GM10248 (cell line): Measurements from ENCODE around the gene FERMT1.

ENCODE experiments used
- CTCF ChIA-PET: fragments of 300-600 bp; sonication (Branson Sonifier 250); formaldehyde crosslinking; extraction: SDS; loops from one replicate; lab custom pipeline; 2021; ENCODE audit warnings: antibody characterized with exemption; lab: Yijun Ruan, JAX
- POLR2A ChIA-PET: fragments of 350-650 bp; sonication (Branson Sonifier 250); formaldehyde crosslinking; extraction: SDS; loops from one replicate; lab custom pipeline; 2020; ENCODE audit warnings: antibody characterized with exemption; lab: Yijun Ruan, JAX
- DNase-seq: peaks from one replicate; pipeline ENCODE4 v3.0.0; 2012; ENCODE audit errors: extremely low spot score
- TF ChIP-seq, protein P1 (sequence below): IDR thresholded peaks from 2 replicates; pipeline ENCODE4 v1.5.1; 2012; ENCODE audit warnings: mild to moderate bottlenecking, low read depth; ENCODE audit errors: extremely low read depth, missing control alignments, control extremely low read depth

The FERMT1 gene

DNA sequence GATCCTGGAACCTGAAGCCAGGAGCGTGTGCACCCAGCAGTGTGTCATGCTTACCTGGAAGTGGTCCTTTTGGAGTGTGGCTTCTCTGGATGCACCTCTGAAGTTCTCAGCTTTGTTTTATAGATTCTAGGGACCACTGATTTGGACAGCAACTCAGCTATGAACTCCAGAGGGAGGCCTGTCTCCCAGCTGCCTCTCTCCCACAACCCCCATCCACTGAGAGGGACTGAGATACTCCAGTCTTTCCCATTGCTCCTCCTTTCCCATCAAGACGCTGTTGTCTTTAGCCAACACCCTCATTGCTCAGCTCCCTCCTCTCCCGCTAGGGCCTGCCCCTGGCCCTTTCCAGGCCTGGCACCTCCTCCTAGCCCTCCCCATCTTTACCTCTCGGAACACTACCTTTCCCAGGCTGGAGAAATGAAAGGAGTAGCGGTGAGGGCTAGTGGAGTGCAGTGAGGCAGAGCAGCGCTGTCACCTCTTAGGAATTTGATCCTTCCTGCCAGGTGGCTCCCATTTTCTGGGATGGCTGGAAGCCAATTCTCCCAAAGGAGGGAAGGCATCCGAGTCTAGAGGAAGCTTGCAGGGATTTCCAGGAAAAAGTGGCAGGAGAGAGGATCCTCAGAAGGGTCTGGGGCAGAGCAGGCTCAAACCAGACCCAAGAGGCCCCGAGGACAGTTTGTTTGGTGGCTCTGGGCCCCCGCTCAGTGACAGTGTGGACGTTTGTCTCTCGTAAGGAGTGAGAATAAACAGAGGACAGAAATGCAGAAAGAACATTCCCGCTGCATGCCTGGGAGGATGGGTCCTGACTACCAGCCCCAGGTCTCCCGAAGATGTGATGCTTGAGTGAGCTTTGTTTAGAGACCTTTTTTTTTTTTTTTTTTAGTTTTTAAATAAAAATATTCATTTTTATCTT is 68.8 kb downstream of the FERMT1 start, which contains the start of gene LRRN4:
Gene LRRN4 (minus strand): TSS at position 285 of the 913 bp plus-strand sequence. CDS start 1,261 bp downstream, outside the sequence.
- ChIA-PET CTCF (no interaction called here), POLR2A (no interaction called here)
- TF ChIP-seq, protein P1, sequence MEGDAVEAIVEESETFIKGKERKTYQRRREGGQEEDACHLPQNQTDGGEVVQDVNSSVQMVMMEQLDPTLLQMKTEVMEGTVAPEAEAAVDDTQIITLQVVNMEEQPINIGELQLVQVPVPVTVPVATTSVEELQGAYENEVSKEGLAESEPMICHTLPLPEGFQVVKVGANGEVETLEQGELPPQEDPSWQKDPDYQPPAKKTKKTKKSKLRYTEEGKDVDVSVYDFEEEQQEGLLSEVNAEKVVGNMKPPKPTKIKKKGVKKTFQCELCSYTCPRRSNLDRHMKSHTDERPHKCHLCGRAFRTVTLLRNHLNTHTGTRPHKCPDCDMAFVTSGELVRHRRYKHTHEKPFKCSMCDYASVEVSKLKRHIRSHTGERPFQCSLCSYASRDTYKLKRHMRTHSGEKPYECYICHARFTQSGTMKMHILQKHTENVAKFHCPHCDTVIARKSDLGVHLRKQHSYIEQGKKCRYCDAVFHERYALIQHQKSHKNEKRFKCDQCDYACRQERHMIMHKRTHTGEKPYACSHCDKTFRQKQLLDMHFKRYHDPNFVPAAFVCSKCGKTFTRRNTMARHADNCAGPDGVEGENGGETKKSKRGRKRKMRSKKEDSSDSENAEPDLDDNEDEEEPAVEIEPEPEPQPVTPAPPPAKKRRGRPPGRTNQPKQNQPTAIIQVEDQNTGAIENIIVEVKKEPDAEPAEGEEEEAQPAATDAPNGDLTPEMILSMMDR: no peak
- no peak for DNase-seq

DNA sequence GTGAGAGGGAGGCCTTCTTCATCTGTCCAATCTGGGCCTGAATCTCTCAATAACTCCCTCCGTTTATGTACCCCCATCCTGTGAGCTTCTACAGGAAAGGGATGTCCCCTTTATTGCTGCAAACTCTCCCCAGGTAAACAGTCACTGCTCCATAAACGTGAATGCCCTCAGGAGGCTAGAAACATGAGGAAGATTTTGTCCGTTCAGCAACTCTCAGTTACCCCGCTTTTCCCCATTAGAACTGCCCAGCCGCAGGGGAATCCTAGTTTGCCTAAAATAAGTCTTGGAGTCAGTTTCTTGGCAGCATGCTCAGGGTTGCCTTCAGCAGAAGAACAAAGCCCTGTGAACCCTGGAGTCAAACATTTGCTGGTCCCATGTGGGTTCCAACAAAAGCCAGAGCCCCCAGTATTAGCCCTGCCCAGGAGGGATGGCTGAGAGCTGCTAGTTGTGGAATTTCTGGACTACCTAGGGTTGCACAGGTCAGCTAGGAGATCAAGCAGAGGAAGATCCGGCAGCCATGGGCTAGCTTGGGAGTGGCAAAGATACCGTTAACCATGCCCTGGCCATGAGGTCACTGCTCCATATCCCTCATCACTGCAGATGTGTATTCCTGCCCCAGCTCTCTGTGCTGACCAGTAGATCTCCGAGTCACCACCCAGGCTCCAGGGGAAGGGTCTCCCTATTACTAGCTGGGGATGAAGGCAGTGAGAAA is 69.6 kb downstream of the FERMT1 start:
- POLR2A ChIA-PET: no interaction called here
- no peak for DNase-seq
- TF ChIP-seq, protein P1: no peak
- CTCF ChIA-PET: no interaction called here

DNA sequence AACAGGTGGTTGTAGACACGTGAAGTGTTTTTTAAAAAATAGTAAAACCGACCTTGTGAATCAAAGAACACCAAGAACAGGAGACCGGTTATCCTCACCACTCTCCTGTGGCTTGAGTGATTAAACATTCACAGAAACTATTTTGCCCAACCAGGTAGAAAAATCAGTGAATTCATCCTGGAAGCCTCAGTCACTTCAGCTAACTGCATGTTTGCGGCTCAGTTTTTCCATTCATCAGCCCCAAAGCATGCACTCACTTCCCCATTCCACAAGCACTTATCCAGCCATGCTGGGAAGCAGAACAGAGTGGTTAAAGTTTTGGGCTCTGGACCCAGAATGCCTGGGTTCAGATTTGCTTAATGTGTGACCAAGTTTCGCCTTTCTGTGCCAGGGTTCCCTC is 71.3 kb downstream of the FERMT1 start:
- TF ChIP-seq, protein P1: no peak
- no peak for DNase-seq
- POLR2A ChIA-PET: no interaction called here
- CTCF ChIA-PET: interaction anchor here (1.0 kb wide), 1 partner anchor 523 kb away, joined by 3 read pairs; no protein-coding TSS in a partner anchor

DNA sequence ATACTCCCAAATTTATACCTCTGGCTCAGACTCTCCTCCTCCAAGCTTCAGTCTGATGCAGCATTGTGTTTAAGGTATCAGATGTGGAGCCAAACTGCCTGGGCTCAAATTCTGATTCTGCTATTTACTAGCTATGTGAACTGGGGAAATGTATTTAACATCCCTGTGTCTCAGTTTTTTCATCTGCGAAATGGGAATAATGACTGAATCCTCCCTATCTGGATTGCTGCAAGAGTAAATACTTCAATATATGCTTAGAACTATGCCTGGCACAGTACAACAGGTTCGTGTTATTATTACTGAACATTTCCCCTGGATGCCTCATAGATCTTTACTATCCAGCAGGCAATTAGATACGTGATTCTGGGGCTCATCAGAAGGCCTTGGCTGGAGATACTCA is 74.4 kb downstream of the FERMT1 start:
- no peak for DNase-seq
- ChIA-PET POLR2A (no interaction called here), CTCF (interaction anchor here (1.5 kb wide), 1 partner anchor 519 kb away, joined by 6 read pairs; no protein-coding TSS in a partner anchor)
- TF ChIP-seq, protein P1: no peak

DNA sequence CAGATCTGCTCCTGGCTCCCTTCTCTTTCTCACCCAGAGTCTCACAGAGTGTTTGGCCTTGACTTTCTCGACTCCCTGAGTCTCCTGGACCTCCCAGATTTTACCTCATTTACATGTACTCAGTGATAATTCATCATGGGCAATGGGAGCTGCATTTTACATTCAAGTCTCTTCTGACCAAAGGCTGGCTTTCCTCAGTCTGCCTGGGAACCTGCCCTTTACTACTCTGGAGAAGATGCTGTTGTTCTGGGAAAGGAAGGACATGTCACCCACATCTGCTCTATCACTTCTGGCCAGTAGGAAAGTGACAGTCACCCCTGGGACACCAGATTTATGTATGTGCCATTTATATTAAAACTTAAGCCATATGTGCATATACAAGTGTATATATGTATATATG is 76.4 kb downstream of the FERMT1 start:
- ChIA-PET CTCF (no interaction called here), POLR2A (no interaction called here)
- DNase-seq: no peak
- TF ChIP-seq, protein P1: no peak

DNA sequence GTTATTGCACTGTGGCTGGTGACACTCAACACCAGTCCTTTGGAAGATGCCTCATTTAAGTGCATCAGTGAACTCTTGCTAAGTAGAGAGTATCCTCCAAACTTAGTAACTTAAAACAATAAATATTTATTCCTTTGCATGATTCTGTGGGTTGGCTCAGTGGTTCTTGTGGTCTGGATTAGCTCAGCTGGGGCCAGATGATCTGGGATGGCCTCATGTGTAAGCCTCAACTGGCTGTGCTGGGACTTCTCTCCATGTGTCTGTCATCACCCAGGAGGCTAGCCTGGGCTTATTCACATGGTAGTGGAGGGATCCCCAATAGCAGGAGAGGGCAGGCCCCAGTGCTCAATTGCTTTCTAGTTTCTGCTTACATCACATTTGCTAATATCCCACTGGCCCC is 77.3 kb downstream of the FERMT1 start:
- CTCF ChIA-PET: no interaction called here
- POLR2A ChIA-PET: no interaction called here
- no peak for DNase-seq
- TF ChIP-seq, protein P1: no peak
